HepG2 (cell line): ENCODE results near the gene DUS3L. TPM values are rescaled to one million over a fixed set of nuclear protein-coding genes. Genes with fewer than 3 reads are reported as not detected.

ENCODE experiments used
- ATAC-seq: fragments of 200-7000 bp; cut with Tn5 transposase; 3 replicates; pipeline ENCODE4 v1.9.1; 2020; ENCODE audit warnings: mild to moderate bottlenecking, moderate library complexity
- BruUV-seq: library from RNA; stranded (reverse); fragments of 400-500 nt; replicated peaks from 2 replicates; lab custom pipeline; 2021; lab: Mats Ljungman, UMichigan
- CTCF ChIA-PET: fragments of 300-600 bp; formaldehyde crosslinking; extraction: SDS; loops from one replicate; lab custom pipeline; 2021; ENCODE audit warnings: low total read pairs, inconsistent platforms, low intra/inter-chr PET ratio; lab: Yijun Ruan, JAX
- POLR2A ChIA-PET: fragments of 350-600 bp; sonication (Branson Sonifier 250); formaldehyde crosslinking; loops from one replicate; lab custom pipeline; 2020; ENCODE audit warnings: antibody characterized with exemption, inconsistent platforms; lab: Yijun Ruan, JAX
- DNase-seq: peaks from one replicate; pipeline ENCODE4 v3.0.0-alpha.2; 2015; ENCODE audit warnings: low spot score
- FAIRE-seq: peaks from 3 replicates; lab custom pipeline; 2011; peaks lifted over from hg19 to GRCh38; lab: Jason Lieb, UNC
- H2AFZ ChIP-seq: one replicate; pipeline ENCODE4 v1.6.1; 2011; ENCODE audit warnings: low read length, inconsistent platforms
- H3K27ac ChIP-seq: fragments of 300-600 bp; 3 replicates; pipeline ENCODE4 v1.8.0; 2011; ENCODE audit warnings: mixed run types, mild to moderate bottlenecking, mixed read lengths, low read length, inconsistent platforms; ENCODE audit not compliant: insufficient read depth; ENCODE audit errors: extremely low read length
- H3K27me3 ChIP-seq, 2 experiments: fragments of 200-600 bp in 1 of 2; 2 replicates in 1 of 2; 3 replicates in 1 of 2; pipeline versions ENCODE4 v1.6.0 to v1.8.0; 2011; ENCODE audit warnings: low read length in 2 of 2, mild to moderate bottlenecking in 2 of 2, moderate library complexity in 2 of 2, inconsistent platforms in 1 of 2; ENCODE audit not compliant: insufficient read depth in 2 of 2, control insufficient read depth in 1 of 2
- H3K36me3 ChIP-seq, 2 experiments: fragments of 200-600 bp in 1 of 2; replicated peaks in 1 of 2; 2 replicates in 1 of 2; 3 replicates in 1 of 2; pipeline versions ENCODE4 v1.5.1 to v1.8.0; 2011; ENCODE audit warnings: low read length in 2 of 2, inconsistent platforms in 1 of 2; ENCODE audit not compliant: insufficient read depth in 2 of 2, control insufficient read depth in 1 of 2
- H3K4me1 ChIP-seq: 2 replicates; pipeline ENCODE4 v1.5.1; 2012; ENCODE audit warnings: low read length, inconsistent platforms; ENCODE audit not compliant: insufficient read depth
- H3K4me2 ChIP-seq: 2 replicates; pipeline ENCODE4 v1.6.0; 2011; ENCODE audit warnings: low read depth, low read length, inconsistent platforms
- H3K4me3 ChIP-seq, 3 experiments: fragments of 200-600 bp in 1 of 3; sonication (generic), shearing (Covaris generic) in 1 of 3; replicated peaks in 1 of 3; 2 replicates each; pipeline ENCODE4 v1.5.1; 2011 to 2016; ENCODE audit warnings: low read length in 3 of 3, inconsistent platforms in 2 of 3, low read depth in 2 of 3, mild to moderate bottlenecking in 2 of 3, control low read depth in 1 of 3, mixed read lengths in 1 of 3; ENCODE audit not compliant: insufficient read depth in 1 of 3
- H3K79me2 ChIP-seq: one replicate; pipeline ENCODE4 v1.6.1; 2011; ENCODE audit warnings: low read length, inconsistent platforms; ENCODE audit not compliant: insufficient read depth
- H3K9ac ChIP-seq: 2 replicates; pipeline ENCODE4 v1.6.0; 2011; ENCODE audit warnings: mild to moderate bottlenecking, low read depth, low read length, inconsistent platforms; ENCODE audit not compliant: insufficient read depth
- H3K9me3 ChIP-seq: 2 replicates; pipeline ENCODE4 v1.5.1; 2012; ENCODE audit warnings: mild to moderate bottlenecking, low read length
- H4K20me1 ChIP-seq: 2 replicates; pipeline ENCODE4 v1.6.0; 2011; ENCODE audit warnings: inconsistent platforms, mild to moderate bottlenecking, low read length, moderate library complexity; ENCODE audit not compliant: insufficient read depth
- CEBPB ChIP-seq: IDR thresholded peaks from 2 replicates; pipeline ENCODE4 v1.6.1; 2011; ENCODE audit warnings: low read depth, low read length, improper control_type of control experiment, borderline replicate concordance
- FLYWCH1 ChIP-seq: sonication (generic); formaldehyde crosslinking; IDR thresholded peaks from 2 replicates; pipeline ENCODE4 v1.8.1; 2023; ENCODE audit warnings: mild to moderate bottlenecking, missing genetic modification reagents
- GLI4 ChIP-seq: sonication (generic); formaldehyde crosslinking; IDR thresholded peaks from 2 replicates; pipeline ENCODE4 v1.5.1; 2020; ENCODE audit warnings: missing genetic modification reagents, mild to moderate bottlenecking, moderate library complexity, borderline replicate concordance
- KDM3A ChIP-seq: IDR thresholded peaks from 2 replicates; pipeline ENCODE4 v1.6.1; 2018; ENCODE audit warnings: low read depth, missing compliant biosample characterization
- KLF6 ChIP-seq: IDR thresholded peaks from 2 replicates; pipeline ENCODE4 v1.8.0; 2016; ENCODE audit warnings: missing biosample characterization, missing genetic modification reagents
- NR1H2 ChIP-seq: sonication (generic); formaldehyde crosslinking; IDR thresholded peaks from 2 replicates; pipeline ENCODE4 v1.8.1; 2022; ENCODE audit warnings: low read depth, missing genetic modification reagents, borderline replicate concordance
- ONECUT2 ChIP-seq: sonication (generic); formaldehyde crosslinking; IDR thresholded peaks from 2 replicates; pipeline ENCODE4 v1.4.0; 2020; ENCODE audit warnings: missing genetic modification reagents
- RNF219 ChIP-seq: sonication (generic); formaldehyde crosslinking; IDR thresholded peaks from 2 replicates; pipeline ENCODE4 v1.5.0; 2020; ENCODE audit warnings: mild to moderate bottlenecking, missing genetic modification reagents
- ZNF350 ChIP-seq: sonication (generic); formaldehyde crosslinking; IDR thresholded peaks from 2 replicates; pipeline ENCODE4 v1.4.0; 2020; ENCODE audit warnings: mild to moderate bottlenecking, low read depth, missing genetic modification reagents, borderline replicate concordance
- ZNF543 ChIP-seq: sonication (generic); formaldehyde crosslinking; IDR thresholded peaks from 2 replicates; pipeline ENCODE4 v1.4.0; 2020; ENCODE audit warnings: mild to moderate bottlenecking, missing genetic modification reagents
- ZNF768 ChIP-seq: sonication (generic); formaldehyde crosslinking; IDR thresholded peaks from 2 replicates; pipeline ENCODE4 v1.4.0; 2020; ENCODE audit warnings: missing genetic modification reagents
- ZNF83 ChIP-seq: sonication (generic); formaldehyde crosslinking; IDR thresholded peaks from 2 replicates; pipeline ENCODE4 v1.4.0; 2020; ENCODE audit warnings: missing genetic modification reagents, mild to moderate bottlenecking, borderline replicate concordance
- WGBS: methylation state at CpG from one replicate; pipeline ENCODE4 v1.1.6; 2017; ENCODE audit warnings: low lambda C conversion rate; 5-methylcytosine and 5-hydroxymethylcytosine counted together
- in situ Hi-C: cut with HindIII; loops from 2 replicates; pipeline ENCODE4 v1.10.0; 2017; ENCODE audit warnings: low pct_unique_long_range_greater_than_20kb; ENCODE audit not compliant: extremely low pct_ligation_motif_present
- intact Hi-C: fragments of 100-400 bp; cut with micrococcal nuclease; formaldehyde crosslinking; loops from one replicate; pipeline ENCODE4 v1.10.0; 2022; ENCODE audit not compliant: unreplicated experiment
- polyA plus RNA-seq, 8 experiments: library from polyadenylated mRNA; depleted of rRNA in 3 of 8; stranded (reverse) in 7 of 8; unstranded in 1 of 8; fragments of >200 nt; fragmentation: Illumina TruSeq in 4 of 8; extraction: Trizol in 4 of 8; gene quantifications; 2 replicates each; pipeline versions ENCODE4 v1.2.1 to v1.2.3, GENCODE V29; 2011 to 2016; ENCODE audit warnings: low read depth in 4 of 8, missing spikeins in 1 of 8, mixed read lengths in 1 of 8; ENCODE audit not compliant: insufficient read depth in 1 of 8
- total RNA-seq, 5 experiments: library from RNA; depleted of rRNA; stranded (reverse); fragments of >200 nt; fragmentation: Illumina TruSeq; extraction: Trizol; gene quantifications; 2 replicates each; pipeline ENCODE4 v1.2.3, GENCODE V29; 2016; ENCODE audit warnings: low read depth in 1 of 5
- TF ChIP-seq, protein P1 (sequence below), 2 experiments: fragments of 450-650 bp in 1 of 2; sonication (generic) in 1 of 2; formaldehyde crosslinking; IDR thresholded peaks; 2 replicates each; pipeline versions ENCODE4 v1.5.0 to v1.8.0; 2020 to 2022; ENCODE audit warnings: mild to moderate bottlenecking in 1 of 2, missing genetic modification reagents in 1 of 2

Gene DUS3L
- total and polyA plus RNA-seq, 2 of the 13 experiments (the other 11 are each of a cell fraction or from before 2014, with no cell fraction given), result 13.3 to 25.1 TPM

- intact Hi-C loops (loop anchor here (10.0 kb wide), 1 partner anchor 215 kb away; no protein-coding TSS in a partner anchor), in situ Hi-C loops (loop anchor here (5.0 kb wide), 1 partner anchor 83 kb away; no protein-coding TSS in a partner anchor)
- no peak for FAIRE-seq
- Histone ChIP-seq H3K27ac (no peak overlapping the region), H3K4me1 (peaks cover 24% of the 10 kb centered on the region), H3K79me2 (no peaks in the 10 kb centered on the region), H2AFZ (no peak overlapping the region), H3K9me3 (no peaks in the 10 kb centered on the region), H3K4me3 (no peak overlapping the region), H3K36me3 (no peaks in the 10 kb centered on the region), H3K4me2 (no peak overlapping the region), H4K20me1 (no peaks in the 10 kb centered on the region), H3K9ac (no peak overlapping the region), H3K27me3 (no peaks in the 10 kb centered on the region)
- DNase-seq, result no peak
- TF ChIP-seq ZNF768 (CRISPR knock-in tag) (peak; percentile 62), ZNF350 (CRISPR knock-in tag) (0 out of 2 replicates have a peak, but pooled peaks have one; percentile 8), ZNF83 (CRISPR knock-in tag) (no peak)
- CTCF ChIA-PET, result no interaction called here
- POLR2A ChIA-PET, result interaction anchor here (0.6 to 2.6 kb wide), 7 partner anchors 9 to 95 kb away, joined by 3 to 15 read pairs (median 4); partner anchors contain the start of genes DUS3L, NDUFA11 and VMAC
- WGBS, result 86% methylated on average over 10 of the region's 10 CpGs
- BruUV-seq, result no TSS peak
- ATAC-seq, result no peak
Observed at GRCh38 chr19:5809469-5809868, 18.5 kb upstream of the DUS3L start.

- H3K9ac ChIP-seq, result no peak overlapping the region
- no TSS peak for BruUV-seq
- peaks cover 27% of the 10 kb centered on the region for H3K4me1 ChIP-seq
- no peak for DNase-seq
- no peaks in the 10 kb centered on the region for H4K20me1 ChIP-seq
- ChIA-PET CTCF (no interaction called here), POLR2A (interaction anchor here (0.6 to 2.6 kb wide), 8 partner anchors 8 to 192 kb away, joined by 3 to 15 read pairs (median 4); partner anchors contain the start of genes DUS3L, NDUFA11 and VMAC)
- no peak overlapping the region for H3K4me2 ChIP-seq
- ATAC-seq, result no peak
- H3K27me3 ChIP-seq, result no peaks in the 10 kb centered on the region
- H3K36me3 ChIP-seq, result no peaks in the 10 kb centered on the region
- FAIRE-seq, result no peak
- H3K79me2 ChIP-seq, result no peaks in the 10 kb centered on the region
- in situ Hi-C loops (loop anchor here (5.0 kb wide), 1 partner anchor 83 kb away; no protein-coding TSS in a partner anchor), intact Hi-C loops (loop anchor here (10.0 kb wide), 1 partner anchor 216 kb away; no protein-coding TSS in a partner anchor)
- no peak overlapping the region for H3K4me3 ChIP-seq
- no peaks in the 10 kb centered on the region for H3K9me3 ChIP-seq
- no peak overlapping the region for H3K27ac ChIP-seq
- 67% methylated on average over 9 of the region's 9 CpGs for WGBS
- no peak overlapping the region for H2AFZ ChIP-seq
- TF ChIP-seq CEBPB (peak; percentile 92), NR1H2 (CRISPR knock-in tag) (no peak), FLYWCH1 (CRISPR knock-in tag) (no peak), KLF6 (CRISPR knock-in tag) (no peak), KDM3A (CRISPR knock-in tag) (no peak), GLI4 (no peak), ZNF543 (CRISPR knock-in tag) (no peak), RNF219 (CRISPR knock-in tag) (no peak), ONECUT2 (CRISPR knock-in tag) (no peak)
- TF ChIP-seq, protein P1, sequence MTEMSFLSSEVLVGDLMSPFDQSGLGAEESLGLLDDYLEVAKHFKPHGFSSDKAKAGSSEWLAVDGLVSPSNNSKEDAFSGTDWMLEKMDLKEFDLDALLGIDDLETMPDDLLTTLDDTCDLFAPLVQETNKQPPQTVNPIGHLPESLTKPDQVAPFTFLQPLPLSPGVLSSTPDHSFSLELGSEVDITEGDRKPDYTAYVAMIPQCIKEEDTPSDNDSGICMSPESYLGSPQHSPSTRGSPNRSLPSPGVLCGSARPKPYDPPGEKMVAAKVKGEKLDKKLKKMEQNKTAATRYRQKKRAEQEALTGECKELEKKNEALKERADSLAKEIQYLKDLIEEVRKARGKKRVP (CRISPR knock-in tag; IDR thresholded peaks at IDR 0.05), result peak in 1 of 2 experiments; percentile 92; a peak in 2 of 4 replicates
Observed at GRCh38 chr19:5809053-5809452, 18.1 kb upstream of the DUS3L start.
